WTC11 (cell line): ENCODE results near the gene TCHP. TPM values are rescaled to one million over a fixed set of nuclear protein-coding genes. Genes with fewer than 3 reads are reported as not detected.

Experiments used
- ATAC-seq: fragments of 200-7000 bp; cut with Tn5 transposase; 2 replicates; pipeline ENCODE4 v1.10.0; 2021; ENCODE audit warnings: mild to moderate bottlenecking, moderate library complexity
- CTCF ChIA-PET: fragments of 300-600 bp; sonication (Branson Sonifier 250); formaldehyde crosslinking; loops from one replicate; lab custom pipeline; 2021; ENCODE audit warnings: antibody characterized with exemption; lab: Charles Lee
- POLR2A ChIA-PET: fragments of 350-600 bp; sonication (Branson Sonifier 250); formaldehyde crosslinking; loops from one replicate; lab custom pipeline; 2021; ENCODE audit warnings: antibody characterized with exemption; lab: Charles Lee
- DNase-seq: peaks from one replicate; pipeline ENCODE4 v3.0.0; 2021; ENCODE audit warnings: low spot score
- H3K27ac Mint-ChIP-seq: 2 replicates; pipeline ENCODE4 v1.8.0; 2021; ENCODE audit warnings: mixed read lengths
- H3K27me3 Mint-ChIP-seq: 2 replicates; pipeline ENCODE4 v1.8.0; 2021; ENCODE audit warnings: low read depth, mild to moderate bottlenecking, moderate library complexity, mixed read lengths
- H3K36me3 Mint-ChIP-seq: 2 replicates; pipeline ENCODE4 v1.8.0; 2021; ENCODE audit warnings: mixed read lengths
- H3K4me1 Mint-ChIP-seq: 2 replicates; pipeline ENCODE4 v1.8.0; 2022; ENCODE audit warnings: mixed read lengths
- H3K4me3 Mint-ChIP-seq: 2 replicates; pipeline ENCODE4 v1.8.0; 2021; ENCODE audit warnings: mild to moderate bottlenecking, moderate library complexity, mixed read lengths
- H3K9me3 Mint-ChIP-seq: 2 replicates; pipeline ENCODE4 v1.8.0; 2021; ENCODE audit warnings: mixed read lengths
- ATF1 ChIP-seq: sonication (generic); formaldehyde crosslinking; IDR thresholded peaks from 2 replicates; pipeline ENCODE4 v1.8.1; 2023; ENCODE audit warnings: mild to moderate bottlenecking, moderate library complexity, missing genetic modification reagents
- CREM ChIP-seq: sonication (generic); formaldehyde crosslinking; IDR thresholded peaks from 2 replicates; pipeline ENCODE4 v1.8.1; 2022; ENCODE audit warnings: mild to moderate bottlenecking, missing genetic modification reagents, moderate library complexity
- ESRRA ChIP-seq: sonication (generic); formaldehyde crosslinking; IDR thresholded peaks from 2 replicates; pipeline ENCODE4 v1.8.1; 2022; ENCODE audit warnings: mild to moderate bottlenecking, missing genetic modification reagents, borderline replicate concordance
- ETV6 ChIP-seq: sonication (generic); formaldehyde crosslinking; IDR thresholded peaks from 2 replicates; pipeline ENCODE4 v1.8.1; 2022; ENCODE audit warnings: mild to moderate bottlenecking, missing genetic modification reagents
- GABPB1 ChIP-seq: sonication (generic); formaldehyde crosslinking; IDR thresholded peaks from 2 replicates; pipeline ENCODE4 v1.8.1; 2023; ENCODE audit warnings: mild to moderate bottlenecking, missing genetic modification reagents
- IRF2 ChIP-seq: sonication (generic); formaldehyde crosslinking; IDR thresholded peaks from 2 replicates; pipeline ENCODE4 v1.8.0; 2022; ENCODE audit warnings: low read depth, missing genetic modification reagents, borderline replicate concordance
- MXD4 ChIP-seq: fragments of 250-450 bp; sonication (Bioruptor Pico); IDR thresholded peaks from 2 replicates; pipeline ENCODE4 v1.8.0; 2021; ENCODE audit warnings: mild to moderate bottlenecking, moderate library complexity, borderline replicate concordance
- PRRX2 ChIP-seq: fragments of 250-450 bp; sonication (Bioruptor Pico); IDR thresholded peaks from 2 replicates; pipeline ENCODE4 v1.8.0; 2021; ENCODE audit warnings: mild to moderate bottlenecking
- RORB ChIP-seq: fragments of 250-450 bp; sonication (Bioruptor Pico); IDR thresholded peaks from 2 replicates; pipeline ENCODE4 v1.9.0; 2021; ENCODE audit warnings: mild to moderate bottlenecking
- ZNF232 ChIP-seq: sonication (generic); formaldehyde crosslinking; IDR thresholded peaks from 2 replicates; pipeline ENCODE4 v1.8.0; 2022; ENCODE audit warnings: mild to moderate bottlenecking, missing genetic modification reagents
- ZNF396 ChIP-seq: fragments of 250-450 bp; sonication (Bioruptor Pico); IDR thresholded peaks from 2 replicates; pipeline ENCODE4 v1.8.0; 2021; ENCODE audit warnings: mild to moderate bottlenecking, moderate library complexity, borderline replicate concordance
- total RNA-seq: library from RNA; stranded (reverse); gene quantifications from 3 replicates; pipeline ENCODE4 v1.2.3, GENCODE V29; 2021
- TF ChIP-seq, protein P1 (sequence below): sonication (generic); formaldehyde crosslinking; IDR thresholded peaks from 2 replicates; pipeline ENCODE4 v1.8.1; 2022; ENCODE audit warnings: mild to moderate bottlenecking, moderate library complexity, missing genetic modification reagents
- TF ChIP-seq, protein P2 (sequence below): sonication (generic); formaldehyde crosslinking; IDR thresholded peaks from 2 replicates; pipeline ENCODE4 v1.8.1; 2023; ENCODE audit warnings: mild to moderate bottlenecking, missing genetic modification reagents, moderate library complexity
- TF ChIP-seq, protein P3 (sequence below): sonication (generic); formaldehyde crosslinking; conservative IDR thresholded peaks from 2 replicates; pipeline ENCODE4 v1.8.1; 2022; ENCODE audit warnings: mild to moderate bottlenecking, missing genetic modification reagents
- TF ChIP-seq, protein P4 (sequence below): sonication (generic); formaldehyde crosslinking; IDR thresholded peaks from 2 replicates; pipeline ENCODE4 v1.8.0; 2023; ENCODE audit warnings: missing genetic modification reagents
- TF ChIP-seq, protein P5 (sequence below): sonication (generic); formaldehyde crosslinking; IDR thresholded peaks from 2 replicates; pipeline ENCODE4 v1.8.1; 2023; ENCODE audit warnings: mild to moderate bottlenecking, missing genetic modification reagents, moderate library complexity
- TF ChIP-seq, protein P6 (sequence below): fragments of 250-450 bp; sonication (Bioruptor Pico); IDR thresholded peaks from 2 replicates; pipeline ENCODE4 v1.9.0; 2021; ENCODE audit warnings: mild to moderate bottlenecking
- TF ChIP-seq, protein P7 (sequence below): sonication (generic); formaldehyde crosslinking; IDR thresholded peaks from 2 replicates; pipeline ENCODE4 v1.8.0; 2023; ENCODE audit warnings: missing genetic modification reagents, mild to moderate bottlenecking, borderline replicate concordance
- TF ChIP-seq, protein P8 (sequence below): fragments of 250-450 bp; sonication (Bioruptor Pico); conservative IDR thresholded peaks from 2 replicates; pipeline ENCODE4 v1.9.0; 2021; ENCODE audit warnings: mild to moderate bottlenecking
- TF ChIP-seq, protein P9 (sequence below): sonication (generic); formaldehyde crosslinking; IDR thresholded peaks from 2 replicates; pipeline ENCODE4 v1.8.0; 2023; ENCODE audit warnings: mild to moderate bottlenecking, missing genetic modification reagents

TCHP gene
- total RNA-seq, 1 experiment from 2014 or later: 7.9 TPM

DNA sequence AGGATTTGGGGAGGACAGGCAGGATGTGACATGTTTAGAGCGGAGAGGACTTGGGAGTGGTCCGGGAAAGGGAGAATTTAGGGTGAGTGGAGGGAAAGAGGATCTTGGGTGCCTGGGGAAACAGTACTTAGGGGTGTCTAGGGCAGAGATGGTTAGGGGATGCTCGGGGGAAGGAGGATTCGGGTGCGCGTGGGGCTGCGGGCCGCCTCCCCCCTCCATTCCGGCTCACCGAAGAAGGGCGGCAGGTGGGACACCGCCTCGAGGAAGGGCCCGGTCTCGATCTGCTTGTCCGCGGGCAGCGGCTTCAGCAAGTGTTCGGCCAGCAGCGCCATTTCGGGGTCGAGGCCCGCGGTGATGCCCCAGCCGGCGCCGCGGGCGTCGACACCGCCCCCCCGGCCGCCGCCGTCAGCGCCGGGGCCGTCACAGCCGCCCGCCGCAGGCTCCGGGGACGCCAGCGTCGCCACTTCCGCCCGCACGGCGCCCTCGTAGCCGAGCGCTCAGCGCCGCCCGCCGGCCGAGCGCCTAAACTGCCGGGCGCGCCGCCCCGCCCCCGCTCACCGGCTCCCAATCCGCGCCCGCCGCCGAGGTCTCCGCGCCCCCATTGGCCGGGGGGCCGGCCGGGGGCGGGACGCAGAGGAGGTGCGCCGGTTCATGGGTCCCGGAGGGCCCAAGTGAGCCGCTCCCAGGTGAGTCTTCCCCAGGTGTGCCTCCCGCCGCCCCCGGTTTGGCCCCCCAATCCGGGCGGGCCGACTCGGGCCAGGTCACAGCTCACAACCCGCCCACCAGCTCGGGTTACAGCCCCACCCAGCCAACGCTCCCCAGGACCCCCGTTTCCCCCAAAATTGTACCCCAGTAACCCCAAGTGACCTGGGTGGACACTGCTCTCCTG is 19.8 kb upstream of the TCHP start, which contains the start of gene GLTP:
GLTP (minus strand) TSS at position 499 of the 889 bp plus-strand sequence; CDS start at position 332, 167 bp downstream.
- Mint-ChIP-seq H3K4me3 (peak within 1 kb of the TSS; percentile 94), H3K27ac (peak within 1 kb of the TSS; percentile 93), H3K4me1 (peaks cover 51% of the 10 kb centered on the region), H3K9me3 (no peaks in the 10 kb centered on the region), H3K27me3 (peaks cover 17% of the 10 kb centered on the region), H3K36me3 (no peaks in the 10 kb centered on the region)
- ChIA-PET CTCF (interaction anchor here (0.6 to 2.9 kb wide), 3 partner anchors 21 to 46 kb away, joined by 3 to 15 read pairs (median 3); no protein-coding TSS in a partner anchor), POLR2A (no interaction called here)
- peak; percentile 93 for ATAC-seq
- peak; percentile 87 for DNase-seq
- TF ChIP-seq MXD4 (CRISPR knock-in tag) (no peak), ETV6 (no peak), ATF1 (CRISPR knock-in tag) (no peak), IRF2 (no peak), ZNF232 (CRISPR knock-in tag) (peak; percentile 79; the same call in 1 of the 2 replicates), ZNF396 (no peak), CREM (CRISPR knock-in tag) (0 out of 2 replicates have a peak, but pooled peaks have one; percentile 41), GABPB1 (CRISPR knock-in tag) (no peak), ESRRA (CRISPR knock-in tag) (no peak), PRRX2 (no peak), RORB (CRISPR knock-in tag) (no peak)
- TF ChIP-seq, protein P1, sequence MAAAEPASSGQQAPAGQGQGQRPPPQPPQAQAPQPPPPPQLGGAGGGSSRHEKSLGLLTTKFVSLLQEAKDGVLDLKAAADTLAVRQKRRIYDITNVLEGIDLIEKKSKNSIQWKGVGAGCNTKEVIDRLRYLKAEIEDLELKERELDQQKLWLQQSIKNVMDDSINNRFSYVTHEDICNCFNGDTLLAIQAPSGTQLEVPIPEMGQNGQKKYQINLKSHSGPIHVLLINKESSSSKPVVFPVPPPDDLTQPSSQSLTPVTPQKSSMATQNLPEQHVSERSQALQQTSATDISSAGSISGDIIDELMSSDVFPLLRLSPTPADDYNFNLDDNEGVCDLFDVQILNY (CRISPR knock-in tag): 0 out of 2 replicates have a peak, but pooled peaks have one; percentile 45
- TF ChIP-seq, protein P2, sequence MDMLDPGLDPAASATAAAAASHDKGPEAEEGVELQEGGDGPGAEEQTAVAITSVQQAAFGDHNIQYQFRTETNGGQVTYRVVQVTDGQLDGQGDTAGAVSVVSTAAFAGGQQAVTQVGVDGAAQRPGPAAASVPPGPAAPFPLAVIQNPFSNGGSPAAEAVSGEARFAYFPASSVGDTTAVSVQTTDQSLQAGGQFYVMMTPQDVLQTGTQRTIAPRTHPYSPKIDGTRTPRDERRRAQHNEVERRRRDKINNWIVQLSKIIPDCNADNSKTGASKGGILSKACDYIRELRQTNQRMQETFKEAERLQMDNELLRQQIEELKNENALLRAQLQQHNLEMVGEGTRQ (CRISPR knock-in tag): no peak
- TF ChIP-seq, protein P3, sequence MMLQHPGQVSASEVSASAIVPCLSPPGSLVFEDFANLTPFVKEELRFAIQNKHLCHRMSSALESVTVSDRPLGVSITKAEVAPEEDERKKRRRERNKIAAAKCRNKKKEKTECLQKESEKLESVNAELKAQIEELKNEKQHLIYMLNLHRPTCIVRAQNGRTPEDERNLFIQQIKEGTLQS (CRISPR knock-in tag): no peak
- TF ChIP-seq, protein P4, sequence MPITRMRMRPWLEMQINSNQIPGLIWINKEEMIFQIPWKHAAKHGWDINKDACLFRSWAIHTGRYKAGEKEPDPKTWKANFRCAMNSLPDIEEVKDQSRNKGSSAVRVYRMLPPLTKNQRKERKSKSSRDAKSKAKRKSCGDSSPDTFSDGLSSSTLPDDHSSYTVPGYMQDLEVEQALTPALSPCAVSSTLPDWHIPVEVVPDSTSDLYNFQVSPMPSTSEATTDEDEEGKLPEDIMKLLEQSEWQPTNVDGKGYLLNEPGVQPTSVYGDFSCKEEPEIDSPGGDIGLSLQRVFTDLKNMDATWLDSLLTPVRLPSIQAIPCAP (CRISPR knock-in tag): no peak
- TF ChIP-seq, protein P5, sequence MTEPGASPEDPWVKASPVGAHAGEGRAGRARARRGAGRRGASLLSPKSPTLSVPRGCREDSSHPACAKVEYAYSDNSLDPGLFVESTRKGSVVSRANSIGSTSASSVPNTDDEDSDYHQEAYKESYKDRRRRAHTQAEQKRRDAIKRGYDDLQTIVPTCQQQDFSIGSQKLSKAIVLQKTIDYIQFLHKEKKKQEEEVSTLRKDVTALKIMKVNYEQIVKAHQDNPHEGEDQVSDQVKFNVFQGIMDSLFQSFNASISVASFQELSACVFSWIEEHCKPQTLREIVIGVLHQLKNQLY (CRISPR knock-in tag): no peak
- TF ChIP-seq, protein P6, sequence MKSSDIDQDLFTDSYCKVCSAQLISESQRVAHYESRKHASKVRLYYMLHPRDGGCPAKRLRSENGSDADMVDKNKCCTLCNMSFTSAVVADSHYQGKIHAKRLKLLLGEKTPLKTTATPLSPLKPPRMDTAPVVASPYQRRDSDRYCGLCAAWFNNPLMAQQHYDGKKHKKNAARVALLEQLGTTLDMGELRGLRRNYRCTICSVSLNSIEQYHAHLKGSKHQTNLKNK (CRISPR knock-in tag): no peak
- TF ChIP-seq, protein P7, sequence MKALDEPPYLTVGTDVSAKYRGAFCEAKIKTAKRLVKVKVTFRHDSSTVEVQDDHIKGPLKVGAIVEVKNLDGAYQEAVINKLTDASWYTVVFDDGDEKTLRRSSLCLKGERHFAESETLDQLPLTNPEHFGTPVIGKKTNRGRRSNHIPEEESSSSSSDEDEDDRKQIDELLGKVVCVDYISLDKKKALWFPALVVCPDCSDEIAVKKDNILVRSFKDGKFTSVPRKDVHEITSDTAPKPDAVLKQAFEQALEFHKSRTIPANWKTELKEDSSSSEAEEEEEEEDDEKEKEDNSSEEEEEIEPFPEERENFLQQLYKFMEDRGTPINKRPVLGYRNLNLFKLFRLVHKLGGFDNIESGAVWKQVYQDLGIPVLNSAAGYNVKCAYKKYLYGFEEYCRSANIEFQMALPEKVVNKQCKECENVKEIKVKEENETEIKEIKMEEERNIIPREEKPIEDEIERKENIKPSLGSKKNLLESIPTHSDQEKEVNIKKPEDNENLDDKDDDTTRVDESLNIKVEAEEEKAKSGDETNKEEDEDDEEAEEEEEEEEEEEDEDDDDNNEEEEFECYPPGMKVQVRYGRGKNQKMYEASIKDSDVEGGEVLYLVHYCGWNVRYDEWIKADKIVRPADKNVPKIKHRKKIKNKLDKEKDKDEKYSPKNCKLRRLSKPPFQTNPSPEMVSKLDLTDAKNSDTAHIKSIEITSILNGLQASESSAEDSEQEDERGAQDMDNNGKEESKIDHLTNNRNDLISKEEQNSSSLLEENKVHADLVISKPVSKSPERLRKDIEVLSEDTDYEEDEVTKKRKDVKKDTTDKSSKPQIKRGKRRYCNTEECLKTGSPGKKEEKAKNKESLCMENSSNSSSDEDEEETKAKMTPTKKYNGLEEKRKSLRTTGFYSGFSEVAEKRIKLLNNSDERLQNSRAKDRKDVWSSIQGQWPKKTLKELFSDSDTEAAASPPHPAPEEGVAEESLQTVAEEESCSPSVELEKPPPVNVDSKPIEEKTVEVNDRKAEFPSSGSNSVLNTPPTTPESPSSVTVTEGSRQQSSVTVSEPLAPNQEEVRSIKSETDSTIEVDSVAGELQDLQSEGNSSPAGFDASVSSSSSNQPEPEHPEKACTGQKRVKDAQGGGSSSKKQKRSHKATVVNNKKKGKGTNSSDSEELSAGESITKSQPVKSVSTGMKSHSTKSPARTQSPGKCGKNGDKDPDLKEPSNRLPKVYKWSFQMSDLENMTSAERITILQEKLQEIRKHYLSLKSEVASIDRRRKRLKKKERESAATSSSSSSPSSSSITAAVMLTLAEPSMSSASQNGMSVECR (CRISPR knock-in tag): no peak
- TF ChIP-seq, protein P8, sequence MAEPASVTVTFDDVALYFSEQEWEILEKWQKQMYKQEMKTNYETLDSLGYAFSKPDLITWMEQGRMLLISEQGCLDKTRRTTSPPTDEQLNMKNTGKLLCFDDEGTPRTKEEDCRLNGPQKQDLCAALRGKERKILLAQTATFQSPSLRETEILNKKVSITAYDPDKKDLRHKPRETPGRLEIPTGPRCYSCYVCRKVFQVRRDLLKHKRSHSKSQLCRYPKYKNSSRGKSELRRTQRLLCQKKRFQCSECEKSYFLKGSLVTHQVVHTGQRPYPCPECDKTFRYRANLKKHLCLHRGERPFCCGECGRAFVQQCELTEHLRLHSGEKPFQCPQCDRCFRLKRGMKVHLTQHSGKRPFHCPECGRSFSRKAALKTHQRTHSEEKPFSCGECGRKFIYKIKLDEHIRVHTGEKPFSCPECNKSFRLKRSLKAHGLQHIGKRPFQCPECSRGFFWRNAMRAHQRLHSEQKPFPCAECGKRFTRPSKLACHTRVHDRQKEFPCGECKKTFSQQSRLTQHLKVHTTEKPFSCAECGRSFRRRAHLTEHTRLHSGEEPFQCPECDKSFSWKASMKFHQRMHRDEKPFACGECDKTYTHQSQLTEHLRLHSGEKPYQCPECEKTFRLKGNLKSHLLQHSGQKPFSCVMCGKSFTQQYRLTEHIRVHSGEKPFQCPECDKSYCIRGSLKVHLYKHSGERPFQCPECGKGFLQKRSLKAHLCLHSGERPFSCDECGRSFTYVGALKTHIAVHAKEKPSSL (CRISPR knock-in tag): no peak
- TF ChIP-seq, protein P9, sequence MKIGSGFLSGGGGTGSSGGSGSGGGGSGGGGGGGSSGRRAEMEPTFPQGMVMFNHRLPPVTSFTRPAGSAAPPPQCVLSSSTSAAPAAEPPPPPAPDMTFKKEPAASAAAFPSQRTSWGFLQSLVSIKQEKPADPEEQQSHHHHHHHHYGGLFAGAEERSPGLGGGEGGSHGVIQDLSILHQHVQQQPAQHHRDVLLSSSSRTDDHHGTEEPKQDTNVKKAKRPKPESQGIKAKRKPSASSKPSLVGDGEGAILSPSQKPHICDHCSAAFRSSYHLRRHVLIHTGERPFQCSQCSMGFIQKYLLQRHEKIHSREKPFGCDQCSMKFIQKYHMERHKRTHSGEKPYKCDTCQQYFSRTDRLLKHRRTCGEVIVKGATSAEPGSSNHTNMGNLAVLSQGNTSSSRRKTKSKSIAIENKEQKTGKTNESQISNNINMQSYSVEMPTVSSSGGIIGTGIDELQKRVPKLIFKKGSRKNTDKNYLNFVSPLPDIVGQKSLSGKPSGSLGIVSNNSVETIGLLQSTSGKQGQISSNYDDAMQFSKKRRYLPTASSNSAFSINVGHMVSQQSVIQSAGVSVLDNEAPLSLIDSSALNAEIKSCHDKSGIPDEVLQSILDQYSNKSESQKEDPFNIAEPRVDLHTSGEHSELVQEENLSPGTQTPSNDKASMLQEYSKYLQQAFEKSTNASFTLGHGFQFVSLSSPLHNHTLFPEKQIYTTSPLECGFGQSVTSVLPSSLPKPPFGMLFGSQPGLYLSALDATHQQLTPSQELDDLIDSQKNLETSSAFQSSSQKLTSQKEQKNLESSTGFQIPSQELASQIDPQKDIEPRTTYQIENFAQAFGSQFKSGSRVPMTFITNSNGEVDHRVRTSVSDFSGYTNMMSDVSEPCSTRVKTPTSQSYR (CRISPR knock-in tag): no peak
